D341Med (cell line): ENCODE data around the gene FBN1.

Experiments used
- DNase-seq: peaks from one replicate; pipeline ENCODE4 v3.0.0; 2012; ENCODE audit warnings: low spot score

The FBN1 gene

GRCh38 chr15:48622237-48622636, 23.3 kb downstream of the FBN1 start:
- no peak for DNase-seq

- no peak for DNase-seq
Observed at GRCh38 chr15:48619446-48619845, 26.1 kb downstream of the FBN1 start.

- DNase-seq = no peak
Observed at GRCh38 chr15:48617619-48618018, 27.9 kb downstream of the FBN1 start.

- no peak for DNase-seq
Observed at GRCh38 chr15:48616216-48616615, 29.3 kb downstream of the FBN1 start.

GRCh38 chr15:48614051-48614450, 31.5 kb downstream of the FBN1 start:
- DNase-seq = no peak

- DNase-seq = no peak
Observed at GRCh38 chr15:48609486-48609885, 36.0 kb downstream of the FBN1 start.

GRCh38 chr15:48607846-48608245, 37.7 kb downstream of the FBN1 start:
- no peak for DNase-seq

- no peak for DNase-seq
Observed at GRCh38 chr15:48604567-48604966, 40.9 kb downstream of the FBN1 start.

- DNase-seq = no peak
Observed at GRCh38 chr15:48603922-48604321, 41.6 kb downstream of the FBN1 start.

GRCh38 chr15:48603123-48603500, 42.4 kb downstream of the FBN1 start:
- no peak for DNase-seq

GRCh38 chr15:48602358-48603122, 43.0 kb downstream of the FBN1 start:
- DNase-seq = no peak

GRCh38 chr15:48601095-48601494, 44.4 kb downstream of the FBN1 start:
- no peak for DNase-seq

GRCh38 chr15:48596841-48597240, 48.7 kb downstream of the FBN1 start:
- no peak for DNase-seq

GRCh38 chr15:48596415-48596814, 49.1 kb downstream of the FBN1 start:
- no peak for DNase-seq

- no peak for DNase-seq
Observed at GRCh38 chr15:48595981-48596380, 49.5 kb downstream of the FBN1 start.

- DNase-seq = no peak
Observed at GRCh38 chr15:48592933-48593332, 52.6 kb downstream of the FBN1 start.

- DNase-seq = no peak
Observed at GRCh38 chr15:48592221-48592731, 53.2 kb downstream of the FBN1 start.

- DNase-seq = no peak
Observed at GRCh38 chr15:48590723-48591122, 54.8 kb downstream of the FBN1 start.

GRCh38 chr15:48584812-48585563, 60.5 kb downstream of the FBN1 start:
- DNase-seq = no peak

GRCh38 chr15:48584090-48584811, 61.3 kb downstream of the FBN1 start:
- peak; percentile 46 for DNase-seq

- DNase-seq = peak; percentile 39
Observed at GRCh38 chr15:48582452-48583247, 62.9 kb downstream of the FBN1 start.

GRCh38 chr15:48581219-48581618, 64.3 kb downstream of the FBN1 start:
- DNase-seq = peak; percentile 28
